Ishikawa (cell line): ENCODE results near the gene OR5B3.

Experiments
- CEBPB ChIP-seq: IDR thresholded peaks from 2 replicates; pipeline ENCODE4 v1.6.1; 2012
- CREB1 ChIP-seq: IDR thresholded peaks from 2 replicates; pipeline ENCODE4 v1.6.1; 2012; ENCODE audit warnings: low read depth
- EGR1 ChIP-seq: IDR thresholded peaks from 2 replicates; pipeline ENCODE4 v1.6.1; 2012
- EP300 ChIP-seq: IDR thresholded peaks from 2 replicates; pipeline ENCODE4 v1.6.1; 2012; ENCODE audit warnings: borderline replicate concordance
- FOXM1 ChIP-seq: IDR thresholded peaks from 2 replicates; pipeline ENCODE4 v1.6.1; 2012; ENCODE audit warnings: low read depth, borderline replicate concordance
- NFIC ChIP-seq: IDR thresholded peaks from 2 replicates; pipeline ENCODE4 v1.6.1; 2012
- RAD21 ChIP-seq: IDR thresholded peaks from 2 replicates; pipeline ENCODE4 v1.6.1; 2012; ENCODE audit warnings: low read depth
- TAF1 ChIP-seq: IDR thresholded peaks from 2 replicates; pipeline ENCODE4 v1.6.1; 2012; ENCODE audit warnings: low read depth, mild to moderate bottlenecking
- TCF12 ChIP-seq: IDR thresholded peaks from 2 replicates; pipeline ENCODE4 v1.6.1; 2012; ENCODE audit warnings: low read depth
- TEAD4 ChIP-seq: IDR thresholded peaks from 2 replicates; pipeline ENCODE4 v1.6.1; 2012
- YY1 ChIP-seq: IDR thresholded peaks from 2 replicates; pipeline ENCODE4 v1.6.1; 2012; ENCODE audit warnings: low read depth
- ZBTB7A ChIP-seq: IDR thresholded peaks from 2 replicates; pipeline ENCODE4 v1.6.1; 2012; ENCODE audit warnings: low read depth
- TF ChIP-seq, protein P1 (sequence below): IDR thresholded peaks from 2 replicates; pipeline ENCODE4 v1.6.1; 2012; ENCODE audit warnings: low read depth, mild to moderate bottlenecking
- TF ChIP-seq, protein P2 (sequence below): IDR thresholded peaks from 2 replicates; pipeline ENCODE4 v1.6.1; 2012
- TF ChIP-seq, protein P3 (sequence below): IDR thresholded peaks from 2 replicates; pipeline ENCODE4 v1.6.1; 2012

Gene OR5B3

DNA sequence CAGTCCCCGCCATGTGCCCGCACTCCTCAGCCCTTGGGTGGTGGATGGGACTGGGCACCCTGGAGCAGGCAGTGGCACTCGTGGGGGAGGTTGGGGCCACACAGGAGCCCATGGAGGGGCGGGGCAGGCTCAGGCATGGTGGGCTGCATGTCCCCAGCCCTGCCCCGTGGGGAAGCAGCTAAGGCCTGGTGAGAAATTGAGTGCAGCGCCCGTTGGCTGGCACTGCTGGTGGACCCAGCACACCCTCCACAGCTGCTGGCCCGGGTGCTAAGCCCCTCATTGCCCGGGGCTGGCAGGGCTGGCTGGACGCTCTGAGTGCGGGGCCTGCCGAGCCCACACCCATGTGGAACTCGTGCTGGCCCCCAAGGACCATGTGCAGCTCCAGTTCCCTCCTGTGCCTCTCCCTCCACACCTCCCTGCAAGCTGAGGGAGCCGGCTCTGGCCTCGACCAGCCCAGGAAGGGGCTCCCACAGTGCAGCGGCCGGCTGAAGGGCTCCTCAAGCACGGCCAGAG is 16.1 kb downstream of the OR5B3 start:
- no peak for TF ChIP-seq FOXM1
- no peak for TF ChIP-seq TAF1
- TF ChIP-seq NFIC, result no peak
- no peak for TF ChIP-seq CREB1
- no peak for TF ChIP-seq EP300
- TF ChIP-seq, protein P1, sequence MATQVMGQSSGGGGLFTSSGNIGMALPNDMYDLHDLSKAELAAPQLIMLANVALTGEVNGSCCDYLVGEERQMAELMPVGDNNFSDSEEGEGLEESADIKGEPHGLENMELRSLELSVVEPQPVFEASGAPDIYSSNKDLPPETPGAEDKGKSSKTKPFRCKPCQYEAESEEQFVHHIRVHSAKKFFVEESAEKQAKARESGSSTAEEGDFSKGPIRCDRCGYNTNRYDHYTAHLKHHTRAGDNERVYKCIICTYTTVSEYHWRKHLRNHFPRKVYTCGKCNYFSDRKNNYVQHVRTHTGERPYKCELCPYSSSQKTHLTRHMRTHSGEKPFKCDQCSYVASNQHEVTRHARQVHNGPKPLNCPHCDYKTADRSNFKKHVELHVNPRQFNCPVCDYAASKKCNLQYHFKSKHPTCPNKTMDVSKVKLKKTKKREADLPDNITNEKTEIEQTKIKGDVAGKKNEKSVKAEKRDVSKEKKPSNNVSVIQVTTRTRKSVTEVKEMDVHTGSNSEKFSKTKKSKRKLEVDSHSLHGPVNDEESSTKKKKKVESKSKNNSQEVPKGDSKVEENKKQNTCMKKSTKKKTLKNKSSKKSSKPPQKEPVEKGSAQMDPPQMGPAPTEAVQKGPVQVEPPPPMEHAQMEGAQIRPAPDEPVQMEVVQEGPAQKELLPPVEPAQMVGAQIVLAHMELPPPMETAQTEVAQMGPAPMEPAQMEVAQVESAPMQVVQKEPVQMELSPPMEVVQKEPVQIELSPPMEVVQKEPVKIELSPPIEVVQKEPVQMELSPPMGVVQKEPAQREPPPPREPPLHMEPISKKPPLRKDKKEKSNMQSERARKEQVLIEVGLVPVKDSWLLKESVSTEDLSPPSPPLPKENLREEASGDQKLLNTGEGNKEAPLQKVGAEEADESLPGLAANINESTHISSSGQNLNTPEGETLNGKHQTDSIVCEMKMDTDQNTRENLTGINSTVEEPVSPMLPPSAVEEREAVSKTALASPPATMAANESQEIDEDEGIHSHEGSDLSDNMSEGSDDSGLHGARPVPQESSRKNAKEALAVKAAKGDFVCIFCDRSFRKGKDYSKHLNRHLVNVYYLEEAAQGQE, result no peak
- no peak for TF ChIP-seq TCF12
- no peak for TF ChIP-seq ZBTB7A
- no peak for TF ChIP-seq RAD21
- TF ChIP-seq, protein P2, sequence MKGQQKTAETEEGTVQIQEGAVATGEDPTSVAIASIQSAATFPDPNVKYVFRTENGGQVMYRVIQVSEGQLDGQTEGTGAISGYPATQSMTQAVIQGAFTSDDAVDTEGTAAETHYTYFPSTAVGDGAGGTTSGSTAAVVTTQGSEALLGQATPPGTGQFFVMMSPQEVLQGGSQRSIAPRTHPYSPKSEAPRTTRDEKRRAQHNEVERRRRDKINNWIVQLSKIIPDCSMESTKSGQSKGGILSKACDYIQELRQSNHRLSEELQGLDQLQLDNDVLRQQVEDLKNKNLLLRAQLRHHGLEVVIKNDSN, result no peak
- no peak for TF ChIP-seq EGR1

DNA sequence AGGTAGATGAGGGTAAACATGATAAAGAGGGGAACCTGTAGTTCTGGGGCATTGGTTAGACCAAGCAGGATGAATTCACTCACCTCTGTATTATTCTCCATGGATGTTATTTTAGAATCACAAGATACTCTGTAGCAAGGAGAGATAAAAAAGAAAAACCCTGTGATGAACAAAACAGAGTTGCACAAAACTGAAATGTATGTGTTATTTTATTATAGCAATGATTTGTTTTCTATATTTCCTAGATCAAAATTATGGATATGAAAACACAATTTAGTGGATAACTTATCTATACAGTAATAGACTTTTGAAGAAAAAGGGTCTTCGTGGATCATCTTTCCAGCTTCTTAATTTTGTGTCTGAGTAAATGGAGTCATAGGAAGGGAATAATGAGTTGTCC is 47.7 kb downstream of the OR5B3 start, which contains the start of gene OR5B17:
OR5B17 (minus strand) TSS at position 101 of the 400 bp plus-strand sequence; CDS start at position 101, 0 bp downstream.
- TF ChIP-seq RAD21 (no peak), NFIC (no peak), CREB1 (no peak), CEBPB (no peak), FOXM1 (no peak), TAF1 (no peak)
- TF ChIP-seq, protein P2, result no peak
- TF ChIP-seq, protein P3, sequence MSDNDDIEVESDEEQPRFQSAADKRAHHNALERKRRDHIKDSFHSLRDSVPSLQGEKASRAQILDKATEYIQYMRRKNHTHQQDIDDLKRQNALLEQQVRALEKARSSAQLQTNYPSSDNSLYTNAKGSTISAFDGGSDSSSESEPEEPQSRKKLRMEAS, result no peak

DNA sequence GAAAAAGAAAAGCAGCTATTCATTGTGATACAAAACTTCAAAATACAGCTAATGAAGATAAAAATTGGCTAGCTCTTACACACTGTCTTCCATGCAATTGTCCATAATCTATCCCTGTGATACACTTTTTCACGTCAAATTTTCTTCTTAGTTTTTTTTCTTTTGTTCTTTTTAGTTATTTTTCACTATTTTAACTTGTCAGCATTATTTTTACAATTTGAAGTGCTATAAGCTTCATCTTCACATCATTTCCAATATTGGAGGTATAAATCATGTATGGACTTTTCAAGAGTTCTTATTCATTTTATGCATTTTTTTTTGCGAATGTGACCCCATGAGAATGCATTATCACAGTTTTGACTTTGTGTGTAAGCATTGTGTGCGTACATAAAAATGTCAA is 51.9 kb downstream of the OR5B3 start:
- TF ChIP-seq, protein P3, result no peak
- TF ChIP-seq EGR1, result no peak
- TF ChIP-seq FOXM1, result no peak
- no peak for TF ChIP-seq RAD21
- TF ChIP-seq TEAD4, result no peak
- no peak for TF ChIP-seq CREB1
- TF ChIP-seq, protein P1, result no peak
- TF ChIP-seq CEBPB, result no peak
- no peak for TF ChIP-seq TCF12
- TF ChIP-seq YY1, result no peak
- TF ChIP-seq, protein P2, result no peak
- TF ChIP-seq EP300, result no peak
- TF ChIP-seq TAF1, result no peak
- TF ChIP-seq ZBTB7A, result no peak
